Hematopoietic multipotent progenitor cell treated with erythropoietin and hydrocortisone succinate and interleukin-3 and kit ligand, for 4 days (in vitro differentiated cells): Measurements from ENCODE around the gene CBX4.
A peak's percentile ranks its signal among the peaks of the same experiment; 100 is the strongest.

ENCODE experiments used
- DNase-seq: peaks from one replicate; pipeline ENCODE4 v3.0.0-alpha.2; 2015

CBX4 gene

GRCh38 chr17:79841369-79842135, 2.3 kb upstream of the CBX4 start:
- DNase-seq = no peak

GRCh38 chr17:79840989-79841286, 1.7 kb upstream of the CBX4 start:
- no peak for DNase-seq

- peak; percentile 62 for DNase-seq
These were observed 1.2 kb upstream of the CBX4 start for GRCh38 chr17:79840269-79840988.

GRCh38 chr17:79838522-79839274, 542 bp downstream of the CBX4 start:
- peak; percentile 74 for DNase-seq

- DNase-seq = no peak
These were observed 1.2 kb downstream of the CBX4 start for GRCh38 chr17:79837888-79838521.

- peak; percentile 90 for DNase-seq
These were observed 2.0 kb downstream of the CBX4 start for GRCh38 chr17:79836972-79837887.

- no peak for DNase-seq
These were observed 2.7 kb downstream of the CBX4 start for GRCh38 chr17:79836510-79836971.

- DNase-seq = no peak
These were observed 3.2 kb downstream of the CBX4 start for GRCh38 chr17:79835953-79836509.

GRCh38 chr17:79835470-79835899, 3.8 kb downstream of the CBX4 start:
- DNase-seq = no peak

GRCh38 chr17:79834565-79835469, 4.4 kb downstream of the CBX4 start:
- no peak for DNase-seq

GRCh38 chr17:79833744-79834564, 5.3 kb downstream of the CBX4 start:
- no peak for DNase-seq

GRCh38 chr17:79833110-79833450, 6.2 kb downstream of the CBX4 start:
- no peak for DNase-seq

GRCh38 chr17:79832218-79833109, 6.8 kb downstream of the CBX4 start:
- peak; percentile 65 for DNase-seq

GRCh38 chr17:79831265-79832217, 7.7 kb downstream of the CBX4 start:
- no peak for DNase-seq

- DNase-seq = no peak
These were observed 8.4 kb downstream of the CBX4 start for GRCh38 chr17:79830763-79831264.

- DNase-seq = peak; percentile 56
These were observed 8.9 kb downstream of the CBX4 start for GRCh38 chr17:79830303-79830702.

- no peak for DNase-seq
These were observed 9.8 kb downstream of the CBX4 start for GRCh38 chr17:79829457-79829856.
